NCI-H526 (cell line): Measurements from ENCODE around the gene DNAH6.
"Not testable (repeated sequence)": the region's sequence is repeated elsewhere in the genome, so short reads cannot be mapped to it uniquely, and the experiment has no call there.

Experiments used
- DNase-seq, 2 experiments: peaks; one replicate each; lab custom pipeline; 2025; lab: John Stamatoyannopoulos, UW

DNAH6 gene

GRCh38 chr2:84497285-84497684, 19.0 kb upstream of the DNAH6 start:
- DNase-seq = no peak

GRCh38 chr2:84498150-84498799, 18.0 kb upstream of the DNAH6 start:
- no peak for DNase-seq

GRCh38 chr2:84511024-84511423, 5.3 kb upstream of the DNAH6 start:
- not testable (repeated sequence) for DNase-seq

- DNase-seq = no peak
Observed at GRCh38 chr2:84515788-84516187, 510 bp upstream of the DNAH6 start.

- DNase-seq = no peak
Observed at GRCh38 chr2:84519332-84519957, 3.1 kb downstream of the DNAH6 start.

- no peak for DNase-seq
Observed at GRCh38 chr2:84526562-84526961, 10.3 kb downstream of the DNAH6 start.

GRCh38 chr2:84527137-84528129, 11.1 kb downstream of the DNAH6 start:
- DNase-seq = no peak

- DNase-seq = no peak
Observed at GRCh38 chr2:84532291-84532690, 16.0 kb downstream of the DNAH6 start.

GRCh38 chr2:84534225-84534624, 17.9 kb downstream of the DNAH6 start:
- DNase-seq = no peak

- no peak for DNase-seq
Observed at GRCh38 chr2:84537251-84537650, 21.0 kb downstream of the DNAH6 start.

GRCh38 chr2:84539729-84540128, 23.4 kb downstream of the DNAH6 start:
- no peak for DNase-seq

GRCh38 chr2:84545005-84545404, 28.7 kb downstream of the DNAH6 start:
- DNase-seq = no peak

GRCh38 chr2:84546551-84546950, 30.3 kb downstream of the DNAH6 start:
- DNase-seq = no peak

GRCh38 chr2:84548303-84548702, 32.0 kb downstream of the DNAH6 start:
- DNase-seq = no peak

GRCh38 chr2:84550916-84551315, 34.6 kb downstream of the DNAH6 start:
- no peak for DNase-seq

- not testable (repeated sequence) for DNase-seq
Observed at GRCh38 chr2:84551526-84551925, 35.2 kb downstream of the DNAH6 start.

- no peak for DNase-seq
Observed at GRCh38 chr2:84556190-84556589, 39.9 kb downstream of the DNAH6 start.

GRCh38 chr2:84559838-84560237, 43.5 kb downstream of the DNAH6 start:
- DNase-seq = no peak

- DNase-seq = no peak
Observed at GRCh38 chr2:84579661-84580060, 63.4 kb downstream of the DNAH6 start.

GRCh38 chr2:84603911-84604310, 87.6 kb downstream of the DNAH6 start:
- DNase-seq = no peak

- DNase-seq = no peak
Observed at GRCh38 chr2:84613082-84613481, 96.8 kb downstream of the DNAH6 start.

- no peak for DNase-seq
Observed at GRCh38 chr2:84619794-84620371, 103.6 kb downstream of the DNAH6 start.
